HG03354 (cell line): ENCODE results near the gene LAMA2.
A peak's percentile ranks its signal among the peaks of the same experiment; 100 is the strongest.

Experiments
- ATAC-seq: cut with Tn5 transposase; IDR thresholded peaks from one replicate; pipeline ENCODE4 v1.9.1; 2021; ENCODE audit warnings: mild to moderate bottlenecking; ENCODE audit not compliant: unreplicated experiment, poor library complexity, severe bottlenecking

The LAMA2 gene

DNA sequence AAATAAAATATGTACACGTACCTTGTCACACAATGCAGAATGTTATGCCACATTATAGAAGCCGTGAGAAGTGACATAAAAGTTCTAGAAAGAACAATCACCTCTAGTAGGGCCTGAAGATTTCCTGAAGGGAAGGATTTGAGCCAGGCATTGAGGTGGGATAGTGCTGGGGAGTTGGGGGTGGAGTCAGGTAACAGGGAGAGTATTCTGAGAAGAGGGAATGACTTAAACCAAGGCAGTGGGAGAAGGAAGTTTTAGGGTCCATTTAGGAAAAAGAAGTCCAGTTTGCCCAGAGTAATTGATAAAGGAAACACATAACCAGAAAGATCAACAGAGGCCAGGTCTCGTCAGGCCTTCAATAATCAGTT, 564.2 kb downstream of the LAMA2 start:
- no peak for ATAC-seq

DNA sequence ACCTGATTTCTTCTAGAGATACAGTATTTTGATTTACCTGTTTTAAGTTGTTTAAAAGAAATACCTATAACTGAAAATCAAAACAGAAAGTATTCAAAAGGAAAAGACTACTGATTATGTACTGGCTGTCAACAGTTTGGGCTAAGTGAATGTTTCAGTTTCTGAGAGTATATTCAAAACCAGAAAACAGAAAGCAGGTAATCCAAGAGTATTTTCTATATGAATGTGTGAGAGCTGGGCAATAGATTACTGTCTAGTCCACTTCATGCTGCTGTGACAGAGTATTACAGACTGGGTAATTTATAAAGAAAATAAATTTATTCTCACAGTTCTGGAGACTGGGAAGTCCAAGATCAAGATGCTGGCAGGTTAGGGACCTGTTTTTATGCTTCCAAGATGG, 566.0 kb downstream of the LAMA2 start:
- peak; percentile 100 for ATAC-seq

DNA sequence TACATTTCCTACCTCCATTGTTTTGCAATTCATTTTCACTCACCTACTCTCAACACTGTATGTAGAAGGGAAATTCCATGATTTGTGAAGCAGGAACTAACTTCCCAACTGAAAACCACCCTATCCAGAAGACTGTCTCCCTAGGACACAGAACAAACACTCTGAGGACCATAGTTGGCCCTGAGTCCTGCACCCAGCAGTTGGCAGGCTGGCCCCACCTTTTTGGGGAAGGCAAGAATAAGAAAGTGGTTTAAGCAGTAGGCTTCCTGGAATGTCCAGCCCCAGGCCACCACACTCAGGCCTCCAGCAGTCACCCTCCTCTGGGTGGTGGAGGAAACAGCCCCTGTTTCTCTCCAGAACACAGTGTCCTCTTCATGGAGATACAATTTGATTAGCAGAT, 568.2 kb downstream of the LAMA2 start:
- no peak for ATAC-seq

DNA sequence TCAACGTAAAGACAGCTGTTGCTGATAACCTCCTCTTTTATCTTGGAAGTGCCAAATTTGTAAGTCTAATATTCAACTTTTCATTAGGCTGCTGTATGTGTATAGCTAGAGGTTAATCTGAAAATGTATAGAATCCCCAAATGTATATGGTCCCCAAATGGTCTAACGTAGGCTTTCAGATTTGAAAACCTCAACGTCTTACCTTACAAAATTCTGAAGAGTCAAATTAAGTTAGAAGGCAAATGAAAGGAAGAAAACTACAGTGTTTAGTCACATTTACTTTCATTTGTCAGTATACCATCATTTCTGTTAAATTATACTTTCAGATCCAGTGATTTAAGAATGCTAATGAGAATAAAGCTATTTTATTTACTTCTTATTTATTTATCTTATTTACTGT, 570.1 kb downstream of the LAMA2 start:
- ATAC-seq: no peak

DNA sequence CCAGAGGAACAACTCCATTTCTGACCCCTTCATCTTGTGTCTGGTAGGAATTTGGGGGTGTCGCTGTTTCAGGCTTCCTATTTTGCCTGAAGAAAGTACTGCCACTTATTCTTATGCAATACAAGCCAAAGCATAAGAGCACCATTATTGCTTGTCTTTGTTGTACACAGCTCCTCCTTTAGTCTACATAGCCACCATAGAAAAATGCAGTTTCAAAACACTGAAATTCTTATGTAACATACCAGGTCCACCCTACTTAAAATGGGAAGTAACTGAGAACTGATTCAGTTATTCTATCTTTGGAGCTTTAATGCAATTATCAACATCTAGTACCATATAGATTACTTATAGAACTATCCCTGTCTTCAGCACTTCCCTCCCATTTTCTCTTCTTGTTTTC, 571.5 kb downstream of the LAMA2 start:
- ATAC-seq: no peak

DNA sequence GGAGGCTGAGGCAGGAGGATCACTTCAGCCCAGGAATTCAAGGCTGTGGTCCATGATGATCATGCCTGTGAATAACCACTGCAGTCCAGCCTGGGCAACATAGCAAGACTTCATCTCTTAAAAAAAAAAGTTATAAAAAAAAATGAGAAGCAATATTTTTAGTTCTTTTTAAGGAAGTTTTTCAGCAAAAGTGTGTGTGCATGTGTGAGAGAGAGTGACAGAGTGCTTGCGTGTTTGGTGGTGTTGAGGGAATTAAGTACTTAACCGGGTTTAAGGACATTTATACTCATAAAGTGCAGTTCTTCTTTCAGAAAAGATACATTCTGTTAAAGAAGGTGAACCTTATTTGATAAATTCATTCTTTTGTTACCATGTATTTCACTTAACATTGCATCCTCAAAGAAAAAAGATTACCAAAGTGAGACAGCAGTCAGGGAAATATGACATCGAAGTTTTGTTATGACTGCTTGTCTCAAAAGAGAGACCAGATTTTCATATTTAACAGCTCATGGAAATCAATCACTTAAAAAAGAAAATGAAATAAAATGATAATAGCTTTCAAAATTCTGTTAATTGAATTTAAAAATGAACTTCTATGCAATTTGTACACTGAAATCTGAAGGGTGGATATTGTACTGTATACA, 572.3 kb downstream of the LAMA2 start:
- no peak for ATAC-seq

DNA sequence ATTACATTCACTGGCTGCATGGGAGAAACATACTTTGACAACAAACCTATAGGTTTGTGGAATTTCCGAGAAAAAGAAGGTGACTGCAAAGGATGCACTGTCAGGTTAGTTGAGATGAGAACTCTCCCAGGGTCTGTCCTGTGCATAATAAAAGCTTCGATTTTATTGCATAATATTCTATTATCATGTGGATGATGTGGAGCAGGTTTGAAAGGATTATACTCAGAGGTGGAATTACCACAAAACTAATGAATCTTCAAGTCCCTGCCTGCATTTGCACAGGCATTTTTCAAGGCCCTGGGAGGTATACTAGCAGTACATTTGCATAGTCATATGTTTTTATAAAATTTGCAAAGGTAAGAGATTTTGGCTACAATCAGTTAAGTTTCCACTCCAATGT, 577.3 kb downstream of the LAMA2 start:
- no peak for ATAC-seq

DNA sequence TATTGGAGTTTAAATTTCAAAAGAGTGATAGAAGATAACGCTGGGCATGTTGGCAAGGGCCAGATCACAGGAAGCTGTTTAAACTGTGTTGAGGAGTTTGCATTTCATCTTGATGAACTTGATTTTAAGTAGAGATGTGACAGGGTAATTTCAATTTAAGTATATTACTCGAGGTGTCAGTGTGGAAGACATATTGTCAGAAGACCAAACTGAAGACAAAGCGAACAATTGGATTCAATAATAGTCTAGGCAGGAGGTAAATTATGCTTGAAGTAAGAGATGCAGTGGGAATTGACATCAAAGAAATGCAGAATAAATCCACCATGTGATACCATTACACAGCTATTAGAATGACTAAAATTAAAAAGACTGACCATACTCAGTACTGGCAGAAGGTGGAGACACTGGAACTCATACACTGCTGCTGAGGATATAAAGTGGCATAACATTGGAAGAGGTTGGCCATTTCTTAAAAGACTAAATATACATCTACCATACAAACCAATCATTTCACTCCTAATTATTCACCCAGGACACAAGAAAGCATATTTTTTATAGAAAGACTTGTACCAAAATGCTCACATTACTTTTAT, 586.2 kb downstream of the LAMA2 start:
- no peak for ATAC-seq

DNA sequence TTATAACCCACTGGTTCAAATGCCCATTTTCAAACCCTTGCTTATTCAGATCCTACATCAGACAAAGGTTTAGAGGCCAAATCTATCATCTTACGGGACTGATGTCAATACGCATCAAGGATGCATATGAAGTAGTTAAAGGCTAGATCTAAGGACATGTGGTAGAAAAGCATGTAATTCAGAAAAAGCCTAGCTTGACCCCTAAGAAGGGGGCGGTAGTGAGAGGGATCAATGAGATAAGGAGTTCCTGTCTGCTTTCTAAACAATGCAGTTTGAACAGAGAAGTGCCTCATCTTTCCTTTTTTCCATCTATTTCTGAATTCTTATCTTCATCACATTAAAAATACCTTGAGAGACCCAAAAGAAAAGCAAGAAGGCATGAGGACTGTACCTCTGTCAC, 589.3 kb downstream of the LAMA2 start:
- no peak for ATAC-seq

DNA sequence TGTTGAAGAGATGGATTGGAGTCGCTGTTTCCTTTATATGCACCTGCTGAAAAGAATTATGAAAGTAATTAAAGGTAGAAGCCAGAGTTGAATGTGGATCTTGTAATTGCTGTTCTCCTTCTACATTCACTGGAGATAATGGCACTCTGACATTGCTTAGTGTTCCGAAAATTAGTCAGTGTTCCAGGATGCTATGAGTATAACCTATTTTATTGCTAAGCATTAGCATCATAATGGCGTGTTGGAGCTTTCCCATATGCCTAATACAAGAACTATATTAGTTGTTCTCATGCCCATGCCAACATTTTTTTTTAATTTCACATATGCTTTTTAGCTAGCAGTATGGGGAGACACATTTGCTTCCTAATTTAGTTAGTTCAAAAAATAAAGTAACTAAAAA, 590.6 kb downstream of the LAMA2 start:
- no peak for ATAC-seq

DNA sequence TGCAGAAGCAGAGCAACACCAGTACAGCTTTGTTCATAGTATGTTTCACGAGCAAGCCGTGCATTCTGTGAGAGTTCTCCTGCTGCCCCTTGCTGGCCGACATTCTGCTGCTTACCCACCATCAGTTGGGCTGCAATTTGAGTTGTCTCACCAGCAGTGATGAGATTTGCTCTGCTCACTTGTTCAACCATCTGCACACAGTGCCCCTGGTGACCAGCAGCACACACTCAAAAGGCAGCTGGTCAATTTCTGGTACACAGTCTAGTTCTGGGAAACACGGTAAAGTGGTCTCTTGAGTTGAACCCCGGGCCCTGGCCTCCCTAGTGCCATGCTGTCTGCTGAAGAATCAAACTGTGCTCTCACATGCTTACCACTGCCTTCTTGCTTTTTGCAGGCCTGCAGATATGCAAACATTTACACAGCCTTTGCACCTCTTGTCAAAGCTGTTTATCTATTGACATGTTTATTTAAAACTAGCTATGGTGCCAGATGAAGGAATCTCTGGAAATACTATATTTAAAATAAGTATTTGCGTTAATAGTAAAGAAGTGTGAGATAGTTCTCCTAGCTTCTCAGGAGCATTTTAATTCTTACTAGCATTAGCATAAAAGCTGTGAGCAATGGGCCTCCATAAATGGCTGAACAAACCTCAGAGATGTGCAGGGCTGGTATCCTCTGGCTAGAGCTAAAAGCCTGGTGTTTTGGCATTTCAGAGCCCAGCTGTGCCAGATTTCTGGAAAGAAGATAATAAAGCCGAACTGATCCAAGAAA, 592.7 kb downstream of the LAMA2 start:
- ATAC-seq: no peak

DNA sequence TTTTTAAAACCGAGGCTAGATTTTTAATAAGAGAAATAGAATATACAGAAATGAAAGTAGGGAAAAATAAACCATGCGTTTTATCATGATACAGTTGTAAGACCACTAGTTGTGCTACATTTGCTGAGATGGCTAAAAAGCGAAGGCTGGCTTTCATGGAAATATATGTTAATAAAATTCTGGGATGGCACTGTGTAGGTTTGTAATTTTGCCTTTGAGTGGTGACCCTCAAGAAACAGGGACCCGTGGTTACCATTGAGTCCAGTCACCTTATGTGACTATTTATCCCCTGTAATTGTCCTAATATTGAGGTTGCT, 593.3 kb downstream of the LAMA2 start:
- ATAC-seq: no peak

DNA sequence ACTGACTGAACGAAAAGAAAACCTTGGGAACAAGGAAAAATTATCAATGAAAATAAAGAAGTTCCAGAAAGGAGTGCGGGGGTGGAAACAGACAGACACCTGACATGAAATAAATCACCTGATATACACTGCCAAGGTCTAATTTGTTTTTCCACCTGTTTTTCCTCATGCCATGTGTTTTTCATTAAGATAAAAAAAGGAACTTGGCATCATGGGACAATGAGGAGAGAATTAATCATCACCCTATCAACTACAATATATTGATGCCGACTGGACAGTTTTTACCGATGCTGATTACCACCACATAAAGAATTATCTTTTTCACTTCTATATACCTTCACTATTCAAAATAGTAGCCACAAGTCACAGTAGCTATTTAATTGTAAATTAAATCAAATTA, 593.9 kb downstream of the LAMA2 start:
- no peak for ATAC-seq

DNA sequence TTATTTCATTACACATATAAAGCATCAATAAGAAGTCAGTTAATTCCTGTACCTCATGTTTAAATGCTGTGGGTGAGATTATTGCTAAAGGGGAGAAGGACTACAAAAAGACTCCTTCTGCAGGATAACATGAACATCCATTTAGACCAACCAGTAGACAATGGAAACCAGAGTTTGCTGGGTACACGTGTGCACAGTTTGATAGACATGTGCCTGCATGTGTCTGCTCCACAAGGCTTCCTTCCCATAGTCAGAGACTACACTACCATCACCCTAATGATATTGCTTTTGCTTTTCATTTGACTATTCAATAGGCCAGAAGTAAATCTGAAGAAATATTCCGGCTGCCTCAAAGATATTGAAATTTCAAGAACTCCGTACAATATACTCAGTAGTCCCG, 595.4 kb downstream of the LAMA2 start:
- ATAC-seq: no peak

DNA sequence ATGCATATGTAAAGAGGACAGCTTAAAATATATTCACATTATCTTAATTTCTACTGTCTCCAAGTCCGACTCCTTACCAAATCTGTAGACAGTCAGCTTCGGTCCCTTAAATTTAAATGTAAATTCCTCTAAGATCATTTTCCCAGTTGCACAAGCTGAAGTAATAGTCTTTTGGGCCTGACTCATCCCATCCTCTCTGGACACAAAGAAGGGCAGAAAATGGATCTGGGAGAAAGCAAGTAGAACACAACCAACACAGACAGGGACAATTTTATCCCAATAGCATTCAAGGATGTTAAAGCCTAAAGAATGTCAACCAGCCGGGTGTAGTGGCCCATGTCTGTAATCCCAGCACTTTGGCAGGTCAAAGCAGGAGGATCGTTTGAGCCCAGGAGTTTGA, 598.8 kb downstream of the LAMA2 start:
- ATAC-seq: no peak

DNA sequence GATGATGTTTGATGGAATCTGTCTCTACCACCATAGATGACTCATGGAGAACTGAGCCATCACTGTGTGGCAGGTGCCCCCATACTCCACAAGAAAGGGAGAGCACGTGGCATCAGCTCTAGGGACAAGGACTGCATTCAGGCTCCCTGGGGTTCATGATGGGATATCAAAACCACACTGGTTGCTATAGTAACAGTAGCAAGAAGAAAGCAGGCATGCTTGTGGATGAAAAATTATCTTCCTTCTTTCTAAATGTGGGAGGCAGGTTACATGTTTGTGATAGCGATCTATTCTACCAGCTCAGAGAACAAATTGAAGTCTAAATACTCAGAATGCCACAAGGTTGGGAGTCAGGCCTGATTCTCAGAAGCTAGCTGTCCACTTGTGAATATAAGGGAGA, 602.8 kb downstream of the LAMA2 start:
- no peak for ATAC-seq

DNA sequence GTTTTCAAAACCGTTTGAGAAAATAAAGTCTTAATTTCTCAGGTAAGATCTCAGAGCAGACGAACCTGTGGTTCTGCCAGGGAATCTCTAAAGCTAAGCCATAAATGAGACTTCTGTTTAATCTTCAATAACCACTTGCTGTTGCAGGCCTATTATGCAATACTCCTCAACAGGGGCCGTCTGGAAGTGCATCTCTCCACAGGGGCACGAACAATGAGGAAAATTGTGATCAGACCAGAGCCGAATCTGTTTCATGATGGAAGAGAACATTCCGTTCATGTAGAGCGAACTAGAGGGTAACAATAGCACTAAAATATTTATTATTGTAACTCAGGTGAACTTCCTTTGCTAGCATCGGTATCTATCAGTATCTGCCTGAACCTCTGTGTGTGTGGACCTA, 603.4 kb downstream of the LAMA2 start:
- ATAC-seq: no peak

DNA sequence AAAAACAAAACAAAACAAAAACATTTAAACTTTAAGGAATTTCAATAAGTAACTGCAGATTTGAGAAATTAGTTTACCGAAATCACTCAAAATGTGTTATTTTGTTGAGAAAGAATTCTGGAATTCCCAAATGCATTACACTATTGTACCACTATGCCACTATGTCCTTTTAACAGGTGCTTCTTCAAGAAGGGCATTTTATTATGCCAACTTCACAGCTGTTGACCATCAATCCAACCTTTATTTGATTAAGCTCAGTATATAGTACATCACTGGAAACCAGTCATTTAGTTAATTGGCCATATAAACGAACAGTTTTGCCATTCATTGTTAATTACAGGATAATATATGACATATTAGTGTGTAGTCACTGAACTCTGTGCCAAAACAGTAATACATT, 605.4 kb downstream of the LAMA2 start:
- ATAC-seq: no peak

DNA sequence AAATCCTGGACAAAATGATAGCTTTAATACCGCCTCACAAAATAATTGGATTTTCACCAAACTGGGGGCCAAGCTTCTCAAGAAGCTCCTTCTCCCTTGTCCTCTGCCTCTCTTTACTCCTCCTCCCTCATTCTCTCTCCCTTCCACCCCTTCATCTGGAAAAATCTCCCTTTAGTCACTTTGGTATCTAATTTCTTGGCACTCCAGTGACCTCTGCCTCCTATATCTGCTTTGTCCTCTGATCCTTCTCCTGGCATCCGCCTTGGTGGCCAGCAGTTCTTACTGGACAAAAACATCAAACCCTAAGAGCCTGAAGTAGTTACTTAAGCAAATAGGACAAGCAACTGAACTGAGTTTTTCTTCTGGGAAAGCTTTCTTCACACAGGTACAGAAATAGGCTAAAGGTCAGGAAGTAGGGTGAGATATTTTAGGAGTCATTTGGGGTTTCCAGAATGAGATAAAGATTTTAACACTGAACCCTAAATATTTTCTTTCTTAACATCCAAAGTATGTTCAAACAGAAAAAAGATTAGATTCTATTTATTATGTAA, 606.4 kb downstream of the LAMA2 start:
- ATAC-seq: no peak

DNA sequence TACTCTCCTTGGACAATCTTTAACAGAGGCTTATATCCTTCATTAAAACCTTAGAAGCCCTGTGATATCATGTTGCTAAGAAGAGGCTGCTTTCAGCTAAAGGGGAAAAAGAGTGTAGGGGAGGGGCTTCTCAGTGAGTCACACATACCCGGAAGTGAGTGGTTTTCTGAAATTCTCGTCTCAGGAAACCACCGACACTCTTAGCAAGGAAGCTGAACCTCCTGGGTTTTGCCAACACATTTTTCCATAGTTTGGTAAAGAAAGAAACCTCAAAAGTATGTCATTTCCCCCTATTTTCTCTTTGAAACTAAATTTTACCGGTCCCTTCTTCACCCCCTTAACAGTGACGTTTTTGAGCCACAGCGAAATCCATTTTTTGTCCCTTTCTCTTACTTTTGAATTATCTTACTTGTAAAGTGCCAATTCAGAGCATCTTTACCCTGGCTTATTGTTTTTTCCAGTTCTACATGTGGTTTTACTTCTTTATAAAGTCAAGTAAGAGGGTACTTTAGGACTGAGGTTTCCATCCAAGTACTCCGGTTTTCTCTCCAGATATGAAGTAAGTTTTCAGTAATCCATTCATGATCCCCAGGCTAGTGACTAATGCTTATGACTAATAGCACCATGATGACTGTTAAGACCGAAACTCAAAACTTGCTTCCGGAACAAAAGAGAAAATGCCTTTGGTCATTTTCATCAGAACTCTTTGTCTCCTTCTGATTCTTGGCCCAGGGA, 607.8 kb downstream of the LAMA2 start:
- peak; percentile 91 for ATAC-seq

DNA sequence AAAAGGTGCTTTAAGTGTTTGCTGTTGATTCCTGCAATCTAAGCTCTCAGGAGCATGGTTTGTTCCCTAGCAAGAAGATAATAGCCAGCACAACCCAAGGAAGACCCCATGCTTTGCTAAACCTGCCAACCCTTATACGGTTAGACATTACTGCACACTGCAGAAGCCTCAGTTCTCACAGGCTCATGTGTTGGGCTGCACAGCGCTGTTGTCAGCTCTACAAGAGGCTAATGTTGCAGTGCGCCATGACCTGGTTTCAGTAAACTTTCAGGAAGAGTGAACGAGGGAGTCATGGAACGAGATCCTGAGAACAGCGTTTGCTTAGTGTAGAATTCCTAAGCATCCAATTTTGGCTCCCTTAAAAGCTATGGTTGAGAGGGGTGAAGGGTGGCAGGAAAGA, 608.5 kb downstream of the LAMA2 start:
- ATAC-seq: peak; percentile 5
